ENCODE results near the gene HGFAC.

The HGFAC gene

GRCh38 chr4:3436798-3437581 is 4.8 kb upstream of the HGFAC start:
- peak; percentile 46 for DNase-seq (ENCODE audit: low read depth, low spot score)
- H3K4me3 ChIP-seq (ENCODE audit: low read depth, low read length) = no peak overlapping the region
- TF ChIP-seq CTCF (IDR thresholded peaks at IDR 0.05; ENCODE audit: low read depth, low read length) = no peak
- in situ Hi-C loops (cut with HindIII; ENCODE audit: low sequenced_read_pairs) = no loop called here

- no peak overlapping the region for H3K4me3 ChIP-seq (ENCODE audit: low read depth, low read length)
- no peak for TF ChIP-seq CTCF (IDR thresholded peaks at IDR 0.05; ENCODE audit: low read depth, low read length)
- no peak for DNase-seq (ENCODE audit: low read depth, low spot score)
Measured at GRCh38 chr4:3437582-3437936, 4.2 kb upstream of the HGFAC start.

GRCh38 chr4:3437998-3438846 is 3.5 kb upstream of the HGFAC start:
- DNase-seq (ENCODE audit: low read depth, low spot score) = no peak
- TF ChIP-seq CTCF (IDR thresholded peaks at IDR 0.05; ENCODE audit: low read depth, low read length) = no peak
- in situ Hi-C loops (cut with HindIII; ENCODE audit: low sequenced_read_pairs) = no loop called here
- no peak overlapping the region for H3K4me3 ChIP-seq (ENCODE audit: low read depth, low read length)

More at GRCh38 chr4:3437582-3437936, 4.2 kb upstream of the HGFAC start:
- in situ Hi-C loops (cut with HindIII; ENCODE audit: low sequenced_read_pairs) = no loop called here

DNA sequence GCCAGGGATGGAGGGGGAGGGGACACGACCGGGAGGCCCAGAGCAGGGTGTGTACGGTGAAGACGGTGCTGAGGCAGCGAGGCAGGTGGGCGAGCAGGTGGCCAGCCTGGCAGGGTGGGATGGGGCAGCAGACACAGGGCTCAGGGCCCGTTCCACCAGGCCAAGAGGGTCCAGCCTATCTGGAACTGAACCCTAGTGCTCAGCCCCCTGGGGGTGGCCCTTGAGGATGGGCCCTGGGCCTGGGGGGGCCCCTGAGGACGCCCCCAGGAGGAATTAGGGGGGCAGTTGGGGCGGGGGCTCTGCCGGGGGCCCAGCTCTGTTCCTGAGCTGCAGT is 3.0 kb upstream of the HGFAC start:
- H3K4me3 ChIP-seq (ENCODE audit: low read depth, low read length) = no peak overlapping the region
- no peak for DNase-seq (ENCODE audit: low read depth, low spot score)
- no peak for TF ChIP-seq CTCF (IDR thresholded peaks at IDR 0.05; ENCODE audit: low read depth, low read length)
- in situ Hi-C loops (cut with HindIII; ENCODE audit: low sequenced_read_pairs) = no loop called here

GRCh38 chr4:3439391-3439790 is 2.4 kb upstream of the HGFAC start:
- no peak for TF ChIP-seq CTCF (IDR thresholded peaks at IDR 0.05; ENCODE audit: low read depth, low read length)
- no peak for DNase-seq (ENCODE audit: low read depth, low spot score)

GRCh38 chr4:3440011-3440410 is 1.8 kb upstream of the HGFAC start:
- DNase-seq (ENCODE audit: low read depth, low spot score) = no peak
- TF ChIP-seq CTCF (IDR thresholded peaks at IDR 0.05; ENCODE audit: low read depth, low read length) = no peak
- in situ Hi-C loops (cut with HindIII; ENCODE audit: low sequenced_read_pairs) = no loop called here

More at GRCh38 chr4:3439391-3439790, 2.4 kb upstream of the HGFAC start:
- in situ Hi-C loops (cut with HindIII; ENCODE audit: low sequenced_read_pairs) = no loop called here
- no peak overlapping the region for H3K4me3 ChIP-seq (ENCODE audit: low read depth, low read length)

More at GRCh38 chr4:3440011-3440410, 1.8 kb upstream of the HGFAC start:
- no peak overlapping the region for H3K4me3 ChIP-seq (ENCODE audit: low read depth, low read length)
